IPS-15b (cell line): ENCODE measurements around the gene NR5A1.

Experiments used
- H3K27me3 ChIP-seq: one replicate; pipeline ENCODE4 v1.6.1; 2013; ENCODE audit warnings: low read length; ENCODE audit not compliant: control insufficient read depth, insufficient read depth
- H3K36me3 ChIP-seq: one replicate; pipeline ENCODE4 v1.6.1; 2013; ENCODE audit warnings: low read length; ENCODE audit not compliant: control insufficient read depth, insufficient read depth
- H3K4me1 ChIP-seq: one replicate; pipeline ENCODE4 v1.6.1; 2013; ENCODE audit warnings: mild to moderate bottlenecking, low read length; ENCODE audit not compliant: control insufficient read depth, insufficient read depth
- H3K4me3 ChIP-seq: one replicate; pipeline ENCODE4 v1.5.1; 2013; ENCODE audit warnings: low read depth, low read length
- H3K9ac ChIP-seq: one replicate; pipeline ENCODE4 v1.6.1; 2013; ENCODE audit warnings: low read depth, mild to moderate bottlenecking, low read length
- H3K9me3 ChIP-seq: one replicate; pipeline ENCODE4 v1.6.1; 2013; ENCODE audit warnings: mild to moderate bottlenecking, low read length; ENCODE audit not compliant: control insufficient read depth, insufficient read depth

NR5A1 gene

GRCh38 chr9:124440786-124441185 is 66.4 kb downstream of the NR5A1 start:
- no peaks in the 10 kb centered on the region for H3K27me3 ChIP-seq
- H3K9me3 ChIP-seq: no peaks in the 10 kb centered on the region
- H3K9ac ChIP-seq: no peak overlapping the region

GRCh38 chr9:124439686-124440243 is 67.4 kb downstream of the NR5A1 start:
- Histone ChIP-seq H3K4me1 (no peaks in the 10 kb centered on the region), H3K27me3 (no peaks in the 10 kb centered on the region), H3K36me3 (no peaks in the 10 kb centered on the region), H3K9me3 (no peaks in the 10 kb centered on the region), H3K4me3 (no peak overlapping the region), H3K9ac (no peak overlapping the region)

More at GRCh38 chr9:124440786-124441185, 66.4 kb downstream of the NR5A1 start:
- no peak overlapping the region for H3K4me3 ChIP-seq
- H3K36me3 ChIP-seq: no peaks in the 10 kb centered on the region
- no peaks in the 10 kb centered on the region for H3K4me1 ChIP-seq

GRCh38 chr9:124439086-124439485 is 68.1 kb downstream of the NR5A1 start:
- Histone ChIP-seq H3K9ac (no peak overlapping the region), H3K4me3 (no peak overlapping the region), H3K36me3 (no peaks in the 10 kb centered on the region), H3K27me3 (no peaks in the 10 kb centered on the region), H3K9me3 (no peaks in the 10 kb centered on the region), H3K4me1 (no peaks in the 10 kb centered on the region)

- Histone ChIP-seq H3K27me3 (no peaks in the 10 kb centered on the region), H3K36me3 (no peaks in the 10 kb centered on the region), H3K4me3 (no peak overlapping the region), H3K9me3 (no peaks in the 10 kb centered on the region), H3K4me1 (no peaks in the 10 kb centered on the region), H3K9ac (no peak overlapping the region)
Measured at GRCh38 chr9:124438091-124438490, 69.1 kb downstream of the NR5A1 start.

GRCh38 chr9:124437086-124437485 is 70.1 kb downstream of the NR5A1 start:
- no peaks in the 10 kb centered on the region for H3K4me1 ChIP-seq
- no peak overlapping the region for H3K4me3 ChIP-seq
- no peaks in the 10 kb centered on the region for H3K36me3 ChIP-seq
- H3K27me3 ChIP-seq: no peaks in the 10 kb centered on the region
- H3K9ac ChIP-seq: no peak overlapping the region
- no peaks in the 10 kb centered on the region for H3K9me3 ChIP-seq

GRCh38 chr9:124436320-124436719 is 70.9 kb downstream of the NR5A1 start:
- no peak overlapping the region for H3K4me3 ChIP-seq

More at GRCh38 chr9:124436320-124436719, 70.9 kb downstream of the NR5A1 start:
- Histone ChIP-seq H3K27me3 (no peaks in the 10 kb centered on the region), H3K36me3 (no peaks in the 10 kb centered on the region), H3K9me3 (no peaks in the 10 kb centered on the region), H3K4me1 (no peaks in the 10 kb centered on the region), H3K9ac (no peak overlapping the region)
